HG02759 (cell line): ENCODE measurements around the gene SERP2.

Experiments
- ATAC-seq: cut with Tn5 transposase; IDR thresholded peaks from one replicate; pipeline ENCODE4 v1.9.1; 2021; ENCODE audit warnings: mild to moderate bottlenecking, moderate library complexity; ENCODE audit not compliant: unreplicated experiment

Gene SERP2

DNA sequence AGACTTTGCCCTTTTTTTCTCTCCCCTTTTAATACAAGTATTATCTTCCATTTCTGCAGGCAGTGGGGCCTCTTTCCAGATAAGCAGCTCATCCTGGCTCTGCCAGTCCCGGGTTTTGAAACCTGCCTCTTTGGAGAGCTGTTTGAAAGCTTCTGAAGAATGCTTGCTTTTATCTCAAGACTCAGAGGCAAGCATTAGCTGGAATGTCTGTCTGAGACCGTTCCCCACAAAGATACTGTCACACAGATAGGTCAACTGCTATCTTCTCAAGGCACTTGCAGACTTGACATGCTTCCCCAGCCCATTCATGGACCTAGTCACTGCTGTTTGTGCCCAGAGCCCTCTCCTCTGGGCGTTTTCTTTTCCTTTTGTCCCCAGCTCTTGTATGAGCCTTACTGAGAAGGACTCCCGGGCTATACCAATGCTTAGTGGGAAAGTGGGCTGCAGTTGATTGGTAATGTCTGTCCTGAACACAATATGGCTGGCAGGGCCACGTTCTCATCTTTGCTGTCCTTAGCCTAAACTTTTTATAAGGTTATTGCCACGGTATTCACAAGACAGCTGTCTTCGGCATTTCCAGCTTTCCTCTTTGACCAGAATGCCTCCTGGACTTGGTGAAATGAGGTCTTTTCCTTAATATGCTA, 13.4 kb downstream of the SERP2 start:
- ATAC-seq: no peak

DNA sequence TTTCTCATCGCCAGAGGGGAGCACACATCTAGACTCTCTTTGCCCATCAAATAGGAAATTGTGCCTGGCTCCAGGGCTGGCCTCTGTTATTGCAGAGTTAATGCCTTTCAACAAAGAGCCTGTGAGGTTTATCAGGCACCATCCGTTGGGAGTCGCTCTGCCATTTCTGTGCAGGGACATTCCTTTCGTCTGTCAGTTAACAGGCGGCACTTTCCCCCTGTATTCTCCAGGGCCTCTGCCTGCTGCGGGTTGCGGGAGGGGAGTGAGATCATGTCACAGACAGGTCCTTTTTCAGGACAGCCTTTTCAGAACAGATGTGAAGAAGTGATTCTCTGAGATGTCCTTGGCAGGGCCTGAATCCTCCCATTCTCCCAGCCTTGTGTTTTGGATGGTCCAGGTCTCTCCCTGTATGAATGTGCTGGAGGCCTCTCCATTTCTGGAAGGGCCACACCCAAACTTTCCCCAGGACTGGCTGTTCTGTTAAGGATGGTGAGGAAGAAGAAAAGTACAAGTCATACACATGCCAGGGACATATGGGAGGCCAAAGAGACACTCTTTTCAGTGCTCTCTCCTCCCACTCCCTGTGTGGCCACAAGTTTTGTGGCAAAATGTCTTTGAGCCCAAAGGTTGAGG, 14.9 kb downstream of the SERP2 start:
- no peak for ATAC-seq

- no peak for ATAC-seq
These were observed 15.5 kb downstream of the SERP2 start for GRCh38 chr13:44389060-44389666.

DNA sequence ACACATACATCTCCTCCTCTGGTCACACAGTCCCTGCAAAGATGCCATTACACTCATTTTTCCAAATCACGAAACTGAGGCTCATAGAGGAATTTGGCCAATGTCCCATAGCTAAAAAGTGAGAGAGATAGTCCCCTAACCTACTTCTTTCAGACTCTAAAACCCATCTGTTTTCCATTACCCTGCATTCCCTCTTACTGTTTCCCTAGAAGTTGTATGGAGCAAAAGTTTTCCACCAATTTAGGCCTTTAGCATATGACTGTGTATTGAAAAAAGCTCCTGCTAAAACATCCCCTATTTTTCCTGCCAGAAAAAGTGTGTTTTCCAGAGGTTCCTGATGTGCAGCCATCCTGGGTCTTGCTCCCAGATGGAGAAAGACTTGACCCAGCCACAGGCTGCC, 16.3 kb downstream of the SERP2 start:
- ATAC-seq: no peak

DNA sequence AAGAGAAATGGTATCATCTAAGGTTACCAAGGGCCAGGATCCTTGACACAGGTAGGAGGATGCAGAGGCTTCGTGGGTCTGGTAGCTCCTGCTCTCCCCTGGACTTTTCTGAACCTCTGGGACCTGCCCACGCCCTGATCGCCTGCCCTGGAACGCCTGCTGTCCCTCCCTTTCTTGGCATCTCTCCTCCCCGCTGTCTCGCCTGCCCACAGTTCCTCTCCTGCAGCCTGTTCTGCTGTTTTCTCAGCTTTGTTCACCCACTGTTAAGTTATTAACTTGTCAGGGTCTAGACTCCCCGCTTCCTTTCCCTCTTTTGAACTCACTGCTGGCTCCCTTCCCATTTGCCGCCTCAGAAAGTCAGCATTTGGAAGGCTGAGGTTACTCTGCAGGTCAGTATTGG, 19.8 kb downstream of the SERP2 start:
- ATAC-seq: no peak

DNA sequence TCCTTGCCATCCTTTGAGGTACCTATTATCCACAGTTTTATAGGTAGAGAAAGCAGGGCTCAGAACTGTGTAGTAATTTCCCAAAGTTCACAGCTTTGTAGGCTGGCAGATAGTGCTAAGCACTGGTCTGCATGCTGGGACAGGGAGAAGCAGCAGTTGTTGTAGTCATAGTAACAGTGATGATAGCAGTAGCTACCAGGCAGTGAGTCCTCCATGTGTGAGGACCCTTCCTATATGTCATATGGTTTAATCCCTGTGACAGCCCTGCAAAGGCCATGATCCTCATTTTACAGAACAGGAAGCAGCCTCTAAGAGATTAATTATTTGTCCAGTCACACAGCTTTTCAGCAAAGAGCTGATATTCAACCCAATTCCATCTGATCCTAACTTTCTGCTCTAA, 21.0 kb downstream of the SERP2 start:
- ATAC-seq: no peak

- no peak for ATAC-seq
These were observed 22.5 kb downstream of the SERP2 start for GRCh38 chr13:44395976-44396694.

GRCh38 chr13:44396701-44397580, 23.3 kb downstream of the SERP2 start:
- ATAC-seq: no peak

GRCh38 chr13:44397766-44398223, 24.2 kb downstream of the SERP2 start:
- no peak for ATAC-seq

- no peak for ATAC-seq
These were observed 25.0 kb downstream of the SERP2 start for GRCh38 chr13:44398606-44399005.

GRCh38 chr13:44399074-44399473, 25.4 kb downstream of the SERP2 start:
- no peak for ATAC-seq

DNA sequence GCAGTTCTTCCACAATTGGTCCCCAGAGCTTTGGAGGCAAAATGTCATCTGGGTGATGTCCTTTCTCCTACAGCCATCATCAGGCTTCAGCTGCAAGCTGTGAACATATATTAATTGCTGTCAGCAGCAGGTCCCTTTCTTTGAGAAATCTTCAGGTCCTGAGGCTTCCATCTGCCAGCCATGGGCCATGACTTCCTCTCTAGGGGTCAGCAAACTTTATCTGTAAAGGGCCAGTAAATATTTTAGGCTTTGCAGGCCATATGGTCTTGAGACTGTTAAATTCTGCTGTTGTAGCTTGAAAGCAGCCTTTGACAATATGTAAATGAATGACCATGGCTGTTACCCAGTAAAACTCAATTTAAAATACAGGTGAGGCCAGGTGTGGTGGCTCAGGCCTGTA, 27.1 kb downstream of the SERP2 start:
- no peak for ATAC-seq

DNA sequence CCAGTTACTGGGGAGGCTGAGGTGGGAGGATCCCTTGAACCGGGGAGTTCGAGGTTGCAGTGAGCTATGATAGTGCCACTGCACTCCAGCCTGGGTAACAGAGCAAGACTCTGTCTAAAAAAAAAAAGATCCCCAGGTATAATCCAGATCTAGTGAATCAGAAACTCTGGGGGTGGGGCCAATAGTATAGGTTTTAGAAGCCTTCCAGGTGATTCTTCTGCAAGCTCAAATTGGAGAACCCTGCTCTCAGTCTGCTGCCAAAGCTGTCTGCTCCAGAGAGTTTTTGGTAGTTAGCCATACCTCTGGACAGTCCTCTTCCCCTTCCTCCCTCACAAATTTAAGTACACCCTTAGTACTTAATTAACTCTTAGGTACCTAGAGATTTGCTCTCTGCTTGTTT, 28.0 kb downstream of the SERP2 start:
- no peak for ATAC-seq

DNA sequence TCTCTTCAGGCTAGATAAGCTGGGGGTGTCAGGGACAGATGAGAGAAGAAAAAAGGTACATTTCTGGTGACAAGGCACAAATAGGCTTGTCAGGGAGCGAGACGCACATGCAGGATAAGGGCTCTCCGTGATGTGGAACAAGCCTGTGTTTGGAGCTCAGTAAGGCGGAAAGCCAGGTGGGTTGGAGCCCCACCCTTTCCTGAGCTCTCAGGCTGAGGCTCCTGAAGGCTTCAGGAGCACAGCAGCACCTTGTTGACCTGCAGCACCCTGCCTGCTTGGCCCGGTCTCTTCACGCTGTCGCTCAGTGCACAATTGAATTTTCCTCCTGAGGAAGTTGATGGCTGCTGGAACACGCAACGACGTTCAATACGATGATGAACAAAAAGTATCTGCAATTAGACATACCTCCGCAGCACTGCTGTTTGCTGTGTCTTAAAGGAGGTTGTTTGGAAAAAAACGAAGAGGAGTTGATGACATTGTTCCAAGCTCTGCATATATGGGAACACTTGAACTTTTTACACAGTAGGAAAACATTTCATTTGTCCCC, 29.3 kb downstream of the SERP2 start:
- ATAC-seq: no peak

DNA sequence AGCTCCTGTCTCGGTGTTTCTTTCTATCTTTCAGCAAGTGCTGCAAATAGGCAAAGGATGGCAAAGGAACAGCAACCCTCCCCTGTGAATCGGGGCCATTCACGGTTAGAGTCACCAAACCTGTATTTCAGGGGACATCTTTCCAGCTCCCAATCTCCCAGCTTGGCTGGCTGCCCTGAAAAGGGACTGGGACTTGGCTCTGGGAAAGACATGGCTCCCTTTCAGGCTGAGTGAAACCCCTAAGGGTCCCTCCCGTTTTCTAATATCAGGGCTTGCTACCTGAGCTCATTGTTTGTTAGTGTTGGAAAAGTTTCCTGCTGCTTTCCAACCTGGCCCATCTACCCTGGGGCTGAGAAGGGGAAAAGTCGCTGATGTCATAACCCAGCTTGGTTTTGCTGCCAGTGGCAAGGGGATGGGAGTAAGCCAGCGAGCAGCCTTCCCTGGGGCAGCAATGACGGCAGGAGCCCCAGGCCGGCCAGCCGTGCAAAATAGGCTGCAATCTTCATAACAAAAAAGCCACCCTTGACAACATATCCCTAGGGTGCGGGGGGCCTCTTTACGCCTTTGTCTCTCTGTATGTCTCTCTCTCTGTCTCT, 29.9 kb downstream of the SERP2 start:
- ATAC-seq: no peak

DNA sequence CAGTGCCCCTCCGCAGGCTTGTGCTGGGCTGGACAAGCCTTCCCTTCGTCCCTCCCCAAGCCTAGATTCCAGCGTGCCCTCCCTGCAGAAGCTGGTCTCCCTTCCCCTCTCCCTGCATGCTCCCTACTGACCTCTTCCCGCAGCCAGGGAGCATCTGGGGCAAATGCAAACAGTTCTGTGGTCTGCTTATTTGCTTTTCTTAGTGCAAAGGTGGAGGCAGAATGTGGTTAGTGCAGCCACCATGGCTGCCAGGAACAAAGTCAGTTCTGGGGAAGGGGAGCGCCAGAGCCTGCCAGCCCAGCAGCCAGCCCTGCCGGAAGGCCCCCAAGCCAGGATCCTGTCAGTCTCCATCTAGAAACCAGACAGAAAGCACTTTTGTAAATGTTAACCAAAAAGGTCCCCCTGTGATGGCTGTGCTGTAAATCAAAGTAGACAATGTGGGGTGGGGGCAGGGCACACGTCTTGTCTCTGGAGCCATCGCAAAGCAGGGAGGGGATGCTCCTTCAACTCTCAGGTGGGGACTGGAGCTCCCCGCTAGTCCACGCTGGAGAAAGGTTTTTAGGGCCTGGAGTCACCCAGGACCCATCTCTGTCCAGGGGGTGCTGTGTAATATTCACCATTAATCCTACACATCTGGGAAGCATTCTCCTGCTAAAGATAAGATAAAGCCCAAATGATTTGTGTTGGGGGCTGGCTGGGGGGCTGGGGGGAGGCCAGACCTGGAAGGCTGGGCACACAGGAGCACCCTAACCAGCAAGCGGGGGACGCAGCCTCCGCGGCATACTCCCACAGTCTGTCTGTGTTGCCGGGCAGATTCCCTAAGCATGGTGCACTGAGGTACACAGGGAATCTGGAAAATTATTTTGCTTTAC, 30.9 kb downstream of the SERP2 start:
- ATAC-seq: no peak

DNA sequence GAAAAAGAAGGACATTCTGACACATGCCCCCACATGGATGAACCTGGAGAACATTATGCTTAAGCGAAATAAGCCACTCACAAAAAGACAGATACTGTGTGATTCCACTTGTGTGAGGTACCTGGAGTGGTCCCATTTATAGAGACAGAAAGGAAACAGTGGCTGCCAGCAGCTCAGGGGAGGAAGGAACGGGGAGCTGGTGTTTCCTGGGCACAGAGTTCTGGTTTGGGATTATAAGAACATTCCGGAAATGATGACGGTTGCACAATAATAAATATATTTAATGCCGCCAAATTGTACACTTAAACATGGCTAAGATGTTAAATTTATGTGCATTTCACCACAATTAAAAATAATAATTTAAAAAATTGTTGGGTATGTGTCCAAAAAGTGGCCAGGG, 33.0 kb downstream of the SERP2 start:
- no peak for ATAC-seq

GRCh38 chr13:44407379-44407778, 33.8 kb downstream of the SERP2 start:
- no peak for ATAC-seq

DNA sequence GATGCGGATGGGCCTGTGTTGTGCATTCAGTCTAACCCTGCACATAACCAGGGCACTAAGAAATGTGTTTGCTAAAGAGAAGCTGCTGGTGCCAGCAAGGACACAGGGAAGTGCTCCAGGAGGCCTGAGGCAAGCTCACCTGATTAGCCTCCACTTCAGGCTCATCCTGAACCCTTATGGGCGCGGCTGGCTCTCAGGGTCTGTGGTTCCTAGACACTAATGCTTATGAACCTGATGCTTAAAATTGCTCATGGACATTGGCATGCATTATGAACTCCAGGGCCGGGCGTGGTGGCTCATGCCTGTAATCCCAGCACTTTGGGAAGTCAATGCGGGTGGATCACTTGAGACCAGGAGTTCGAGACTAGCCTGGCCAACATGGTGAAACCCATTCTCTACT, 34.3 kb downstream of the SERP2 start:
- ATAC-seq: no peak
